Ureter (tissue), 1 donor: ENCODE measurements around the gene PANK2. TPM values are rescaled to one million over a fixed set of nuclear protein-coding genes. Genes with fewer than 3 reads are reported as not detected.
"Not testable (repeated sequence)": the region's sequence is repeated elsewhere in the genome, so short reads cannot be mapped to it uniquely, and the experiment has no call there.

Experiments used
- DNase-seq: peaks from one replicate; pipeline ENCODE4 v3.0.0-alpha.2; 2020; ENCODE audit warnings: low spot score
- total RNA-seq: library from RNA; stranded (reverse); gene quantifications from one replicate; pipeline ENCODE4 v1.2.4, GENCODE V29; 2023
- donor health status: DM: yes; HTN: yes; CAD: no.

The PANK2 gene
- total RNA-seq, 1 donor from 2014 or later: 40.1 TPM

- DNase-seq: no peak
These were observed 38.5 kb downstream of the PANK2 start for GRCh38 chr20:3927486-3928291.

- no peak for DNase-seq
These were observed 40.5 kb downstream of the PANK2 start for GRCh38 chr20:3929713-3930060.

- DNase-seq: no peak
These were observed 41.3 kb downstream of the PANK2 start for GRCh38 chr20:3930265-3931206.

- DNase-seq: no peak
These were observed 42.5 kb downstream of the PANK2 start for GRCh38 chr20:3931664-3932063.

GRCh38 chr20:3932277-3932676, 43.1 kb downstream of the PANK2 start:
- DNase-seq: no peak

GRCh38 chr20:3932681-3933080, 43.5 kb downstream of the PANK2 start:
- no peak for DNase-seq

GRCh38 chr20:3933218-3933617, 44.0 kb downstream of the PANK2 start:
- DNase-seq: no peak

- DNase-seq: no peak
These were observed 45.4 kb downstream of the PANK2 start for GRCh38 chr20:3934624-3935023.

- DNase-seq: no peak
These were observed 46.2 kb downstream of the PANK2 start for GRCh38 chr20:3935295-3935955.

GRCh38 chr20:3935956-3936340, 46.8 kb downstream of the PANK2 start:
- DNase-seq: no peak

- DNase-seq: no peak
These were observed 48.4 kb downstream of the PANK2 start for GRCh38 chr20:3937618-3938017.

- DNase-seq: no peak
These were observed 51.7 kb downstream of the PANK2 start for GRCh38 chr20:3940905-3941304.

GRCh38 chr20:3946666-3947065, 57.5 kb downstream of the PANK2 start:
- DNase-seq: not testable (repeated sequence)

GRCh38 chr20:3964719-3965118, 75.5 kb downstream of the PANK2 start:
- no peak for DNase-seq

GRCh38 chr20:3966571-3966970, 77.4 kb downstream of the PANK2 start:
- DNase-seq: no peak

- DNase-seq: no peak
These were observed 80.8 kb downstream of the PANK2 start for GRCh38 chr20:3970016-3970415.

- no peak for DNase-seq
These were observed 82.0 kb downstream of the PANK2 start for GRCh38 chr20:3971145-3971544.

- no peak for DNase-seq
These were observed 83.0 kb downstream of the PANK2 start for GRCh38 chr20:3972161-3972560.

- not testable (repeated sequence) for DNase-seq
These were observed 83.4 kb downstream of the PANK2 start for GRCh38 chr20:3972631-3973030.

GRCh38 chr20:3973705-3974104, 84.5 kb downstream of the PANK2 start:
- DNase-seq: no peak

GRCh38 chr20:3976511-3976910, 87.3 kb downstream of the PANK2 start:
- no peak for DNase-seq
